ENCODE measurements around the gene ARG1. TPM values are rescaled to one million over a fixed set of nuclear protein-coding genes. Genes with fewer than 3 reads are reported as not detected.

The ARG1 gene
- total and polyA plus RNA-seq, 8 donors: 0.69 to 2.0 (median 1.0) TPM; not detected in 4

GRCh38 chr6:131561925-131562707, 10.9 kb upstream of the ARG1 start:
- ATAC-seq (no peak), FAIRE-seq (no peak), DNase-seq (no peak)
- H3K4me1 ChIP-seq: no peaks in the 10 kb centered on the region
- H3K9me3 ChIP-seq: no peaks in the 10 kb centered on the region
- H3K36me3 ChIP-seq: no peaks in the 10 kb centered on the region
- H3K27me3 ChIP-seq: no peaks in the 10 kb centered on the region
- intact Hi-C loops (cut with DNase I): no loop called here
- H3K4me3 ChIP-seq: no peak overlapping the region
- 90 to 95% methylated on average over 4 of the region's 4 CpGs for WGBS, 2 donors
- TF ChIP-seq CTCF (IDR thresholded peaks at IDR 0.05): no peak
- no peak overlapping the region for H3K27ac ChIP-seq

GRCh38 chr6:131565056-131565455, 8.0 kb upstream of the ARG1 start:
- Histone ChIP-seq H3K27ac (no peak overlapping the region), H3K4me3 (no peak overlapping the region), H3K36me3 (no peaks in the 10 kb centered on the region), H3K27me3 (no peaks in the 10 kb centered on the region), H3K4me1 (no peaks in the 10 kb centered on the region), H3K9me3 (no peaks in the 10 kb centered on the region)
- ATAC-seq (no peak), DNase-seq (no peak), FAIRE-seq (no peak)
- WGBS, 2 donors: 78 to 83% methylated on average over 2 of the region's 2 CpGs
- intact Hi-C loops (cut with DNase I): no loop called here
- no peak for TF ChIP-seq CTCF (IDR thresholded peaks at IDR 0.05)

DNA sequence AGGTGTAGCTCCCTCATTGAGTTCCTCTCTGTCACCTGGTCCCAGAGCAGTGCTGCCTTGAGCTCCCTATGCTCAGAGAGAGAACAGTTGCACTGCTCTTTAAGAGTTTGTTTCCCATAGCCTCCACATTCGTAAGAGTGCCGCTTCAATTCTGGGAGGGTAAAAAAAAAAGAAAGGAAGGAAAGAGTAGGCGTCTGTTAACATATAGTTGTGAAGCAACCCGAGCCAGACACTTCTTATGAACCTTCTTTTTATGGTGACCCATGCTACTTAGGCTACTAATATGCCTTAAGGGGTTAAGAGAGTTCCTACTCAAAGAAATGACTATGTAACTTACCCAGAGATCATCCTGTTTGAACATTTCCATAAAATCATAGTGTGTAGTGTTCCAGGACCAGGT, 4.3 kb upstream of the ARG1 start:
- 84 to 93% methylated on average over 4 of the region's 4 CpGs for WGBS, 2 donors
- H3K4me1 ChIP-seq: no peaks in the 10 kb centered on the region
- no peak overlapping the region for H3K4me3 ChIP-seq
- DNase-seq: no peak
- TF ChIP-seq CTCF (IDR thresholded peaks at IDR 0.05): no peak
- intact Hi-C loops (cut with DNase I): no loop called here
- H3K36me3 ChIP-seq: no peaks in the 10 kb centered on the region
- H3K9me3 ChIP-seq: no peaks in the 10 kb centered on the region
- no peak for ATAC-seq
- no peak for FAIRE-seq
- H3K27ac ChIP-seq: no peak overlapping the region
- no peaks in the 10 kb centered on the region for H3K27me3 ChIP-seq

DNA sequence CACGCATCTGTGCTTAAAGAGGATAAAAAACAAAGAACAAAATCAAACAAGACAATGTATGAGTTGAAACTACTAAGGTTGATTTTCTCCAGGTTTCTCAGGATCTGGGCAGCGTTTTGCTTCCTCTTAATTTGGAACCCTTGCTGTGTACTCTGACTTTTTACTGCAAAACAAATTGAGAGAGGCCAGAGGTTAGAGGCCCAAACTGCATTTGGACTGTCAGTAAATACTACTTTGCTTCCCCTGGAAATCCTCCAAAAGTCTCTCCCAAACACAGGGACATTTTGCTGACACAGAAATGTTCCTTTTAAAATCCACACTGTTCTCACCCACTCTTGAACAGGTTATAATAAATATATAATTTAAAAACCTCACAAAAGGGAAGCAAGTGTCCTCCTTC, 1.1 kb downstream of the ARG1 start:
- no peak for FAIRE-seq

More for the DNA sequence above, 1.1 kb downstream of the ARG1 start:
- H3K4me1 ChIP-seq: no peaks in the 10 kb centered on the region
- H3K27ac ChIP-seq: no peak overlapping the region
- DNase-seq (no peak), ATAC-seq (peak in 2 of 4 donors; percentile 45 to 53)
- no peaks in the 10 kb centered on the region for H3K36me3 ChIP-seq
- intact Hi-C loops (cut with DNase I): no loop called here
- 59 to 81% methylated on average over 2 of the region's 2 CpGs for WGBS, 2 donors
- H3K9me3 ChIP-seq: no peaks in the 10 kb centered on the region
- no peak overlapping the region for H3K4me3 ChIP-seq
- TF ChIP-seq CTCF (IDR thresholded peaks at IDR 0.05): no peak
- no peaks in the 10 kb centered on the region for H3K27me3 ChIP-seq
